ENCODE results near the gene ZNF436.

ZNF436 gene

DNA sequence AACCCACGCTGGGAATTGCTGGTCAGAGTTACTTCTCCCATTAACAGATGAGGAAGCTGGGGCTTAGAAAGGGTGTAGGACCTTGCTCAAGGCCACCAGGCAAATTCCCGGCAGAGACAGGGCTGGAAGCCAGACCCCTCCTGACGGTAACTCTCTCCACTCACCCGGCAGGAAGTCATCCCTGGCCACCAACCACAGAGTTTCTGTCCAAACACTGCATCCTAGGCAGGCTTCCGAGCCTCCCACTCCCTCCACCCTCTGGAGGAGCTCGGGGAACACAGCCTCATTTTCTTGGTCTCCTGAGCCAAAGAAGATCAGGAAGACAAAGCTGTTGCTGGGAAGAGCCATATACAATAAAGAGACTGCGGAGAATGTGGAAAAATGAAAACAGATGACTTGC, 25.0 kb upstream of the ZNF436 start:
- ChIA-PET CTCF (interaction anchor here (1.4 to 3.2 kb wide), 2 partner anchors 9 to 13 kb away, joined by 3 to 31 read pairs; no protein-coding TSS in a partner anchor), POLR2A (no interaction called here)
- TF ChIP-seq, protein P1, sequence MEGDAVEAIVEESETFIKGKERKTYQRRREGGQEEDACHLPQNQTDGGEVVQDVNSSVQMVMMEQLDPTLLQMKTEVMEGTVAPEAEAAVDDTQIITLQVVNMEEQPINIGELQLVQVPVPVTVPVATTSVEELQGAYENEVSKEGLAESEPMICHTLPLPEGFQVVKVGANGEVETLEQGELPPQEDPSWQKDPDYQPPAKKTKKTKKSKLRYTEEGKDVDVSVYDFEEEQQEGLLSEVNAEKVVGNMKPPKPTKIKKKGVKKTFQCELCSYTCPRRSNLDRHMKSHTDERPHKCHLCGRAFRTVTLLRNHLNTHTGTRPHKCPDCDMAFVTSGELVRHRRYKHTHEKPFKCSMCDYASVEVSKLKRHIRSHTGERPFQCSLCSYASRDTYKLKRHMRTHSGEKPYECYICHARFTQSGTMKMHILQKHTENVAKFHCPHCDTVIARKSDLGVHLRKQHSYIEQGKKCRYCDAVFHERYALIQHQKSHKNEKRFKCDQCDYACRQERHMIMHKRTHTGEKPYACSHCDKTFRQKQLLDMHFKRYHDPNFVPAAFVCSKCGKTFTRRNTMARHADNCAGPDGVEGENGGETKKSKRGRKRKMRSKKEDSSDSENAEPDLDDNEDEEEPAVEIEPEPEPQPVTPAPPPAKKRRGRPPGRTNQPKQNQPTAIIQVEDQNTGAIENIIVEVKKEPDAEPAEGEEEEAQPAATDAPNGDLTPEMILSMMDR (IDR thresholded peaks at IDR 0.05; ENCODE audit: control extremely low read depth, extremely low read depth, low read depth, missing control alignments), result no peak
- no peak for DNase-seq (ENCODE audit: extremely low spot score)

DNA sequence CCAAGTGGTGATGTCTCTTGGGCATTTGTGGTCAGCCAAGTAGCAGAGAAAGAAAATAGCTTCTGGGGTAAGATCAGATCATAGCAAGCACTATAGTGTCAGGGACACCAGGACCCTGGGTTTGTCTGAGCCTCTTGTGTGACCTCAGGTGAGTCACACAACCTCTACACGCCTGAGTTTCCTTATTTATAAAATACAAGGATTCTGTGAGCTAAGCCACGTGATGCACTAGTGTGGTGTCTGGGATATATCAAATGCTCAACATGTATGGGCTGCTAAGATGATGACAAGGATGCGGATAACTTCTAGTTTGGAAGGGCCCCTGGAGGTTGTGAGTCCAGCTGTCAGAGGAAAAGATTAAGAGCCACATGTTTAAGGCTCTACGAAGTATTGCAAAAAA, 24.5 kb upstream of the ZNF436 start:
- POLR2A ChIA-PET, result no interaction called here
- no peak for DNase-seq (ENCODE audit: extremely low spot score)
- TF ChIP-seq, protein P1 (IDR thresholded peaks at IDR 0.05; ENCODE audit: control extremely low read depth, extremely low read depth, low read depth, missing control alignments), result no peak
- CTCF ChIA-PET, result interaction anchor here (1.1 to 3.2 kb wide), 3 partner anchors 10 to 18 kb away, joined by 3 to 31 read pairs (median 3); no protein-coding TSS in a partner anchor

DNA sequence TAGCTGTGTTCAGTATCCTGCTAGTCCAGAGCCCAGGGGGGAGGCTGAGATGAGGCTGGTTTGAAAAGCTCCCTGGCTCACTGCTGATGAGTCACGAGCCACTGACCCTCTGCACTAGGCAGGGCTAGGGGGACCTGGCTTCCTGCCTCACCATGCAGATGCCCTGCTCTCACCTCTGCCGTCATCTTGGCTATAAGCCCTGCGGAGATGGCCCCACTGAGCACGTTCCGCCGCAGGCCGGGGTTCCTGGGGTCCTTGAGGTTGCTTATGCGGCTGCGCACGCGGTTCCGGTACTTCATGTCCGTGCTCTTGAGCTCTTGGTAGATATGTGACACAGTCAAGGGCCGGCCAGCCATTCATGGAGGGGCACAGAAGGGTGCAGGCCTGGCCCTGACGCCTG, 24.1 kb upstream of the ZNF436 start:
- TF ChIP-seq, protein P1 (IDR thresholded peaks at IDR 0.05; ENCODE audit: control extremely low read depth, extremely low read depth, low read depth, missing control alignments), result no peak
- ChIA-PET POLR2A (no interaction called here), CTCF (interaction anchor here (1.1 to 3.2 kb wide), 3 partner anchors 10 to 18 kb away, joined by 3 to 31 read pairs (median 3); no protein-coding TSS in a partner anchor)
- DNase-seq (ENCODE audit: extremely low spot score), result no peak

DNA sequence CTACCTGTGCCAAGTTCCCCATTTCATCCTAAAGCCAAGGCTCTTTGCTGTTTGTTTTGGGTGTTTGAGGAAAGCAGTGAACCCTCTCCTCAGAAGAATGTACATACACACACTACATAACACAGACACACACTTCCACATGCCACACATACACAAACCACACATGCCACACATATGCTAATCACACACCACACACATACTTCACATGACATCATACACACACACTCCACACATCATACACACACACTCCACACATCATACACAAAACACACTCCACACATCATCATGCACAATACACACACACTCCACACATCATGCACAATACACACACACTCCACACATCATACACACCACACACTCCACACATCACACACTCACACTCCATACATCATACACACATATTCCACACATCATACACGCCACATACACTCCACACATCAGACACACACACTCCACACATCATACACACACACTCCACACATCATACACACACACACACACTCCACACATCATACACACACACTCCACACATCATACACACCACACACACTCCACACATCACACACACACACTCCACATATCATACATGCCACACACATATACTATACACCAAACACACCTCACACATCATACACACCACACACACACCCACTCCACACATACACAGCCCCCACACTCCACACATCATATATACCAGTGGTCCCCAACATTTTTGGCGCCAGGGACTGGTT, 22.7 kb upstream of the ZNF436 start:
- CTCF ChIA-PET, result interaction anchor here (3.2 kb wide), 1 partner anchor 11 kb away, joined by 31 read pairs; no protein-coding TSS in a partner anchor
- TF ChIP-seq, protein P1 (IDR thresholded peaks at IDR 0.05; ENCODE audit: control extremely low read depth, extremely low read depth, low read depth, missing control alignments), result no peak
- POLR2A ChIA-PET, result no interaction called here
- no peak for DNase-seq (ENCODE audit: extremely low spot score)

DNA sequence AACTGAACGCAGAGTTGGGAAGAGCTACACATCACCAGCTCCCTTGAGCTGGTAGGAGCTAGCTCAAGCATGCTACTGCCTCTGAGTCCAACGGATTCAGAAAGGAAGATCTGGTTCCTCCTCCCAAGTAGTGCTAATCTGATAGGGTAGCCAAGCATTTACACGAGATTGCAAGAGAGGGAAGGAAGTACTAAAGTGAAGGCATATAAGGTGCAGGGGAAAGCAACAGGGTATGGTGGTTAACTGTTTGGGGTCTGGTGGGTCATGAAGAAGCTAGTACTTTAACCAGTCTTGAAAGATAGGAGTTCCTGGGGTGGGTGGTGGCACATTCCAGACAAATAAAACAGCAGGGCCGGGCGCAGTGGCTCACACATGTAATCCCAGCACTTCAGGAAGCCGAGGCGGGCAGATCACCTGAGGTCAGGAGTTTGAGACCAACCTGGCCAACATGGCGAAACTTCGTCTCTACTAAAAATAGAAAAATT, 20.2 kb upstream of the ZNF436 start:
- POLR2A ChIA-PET, result no interaction called here
- CTCF ChIA-PET, result interaction anchor here (0.9 to 3.6 kb wide), 3 partner anchors 14 to 31 kb away, joined by 3 to 23 read pairs (median 4); no protein-coding TSS in a partner anchor
- no peak for DNase-seq (ENCODE audit: extremely low spot score)
- TF ChIP-seq, protein P1 (IDR thresholded peaks at IDR 0.05; ENCODE audit: control extremely low read depth, extremely low read depth, low read depth, missing control alignments), result no peak

DNA sequence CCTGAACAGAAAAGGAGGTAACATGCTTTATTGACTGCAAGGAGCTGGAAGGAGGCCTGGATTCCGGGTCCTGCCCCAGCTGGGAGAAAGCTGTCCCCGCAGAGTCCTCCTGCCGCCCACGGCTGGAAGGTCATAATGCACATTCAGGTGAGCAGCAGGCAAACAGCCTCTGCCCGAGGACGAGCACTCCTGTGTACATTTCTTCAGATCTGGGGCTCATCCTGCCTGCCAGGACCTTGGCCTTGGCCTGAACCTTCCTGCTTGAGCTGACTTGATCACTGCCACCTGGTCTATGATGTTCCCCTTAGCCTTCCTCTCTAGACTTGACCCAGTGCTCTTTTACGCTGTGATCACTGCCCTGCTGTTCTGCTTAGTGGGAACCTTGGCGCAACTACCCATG, 17.9 kb upstream of the ZNF436 start:
- ChIA-PET POLR2A (no interaction called here), CTCF (no interaction called here)
- TF ChIP-seq, protein P1 (IDR thresholded peaks at IDR 0.05; ENCODE audit: control extremely low read depth, extremely low read depth, low read depth, missing control alignments), result no peak
- no peak for DNase-seq (ENCODE audit: extremely low spot score)
